GM13977 (cell line): ENCODE results near the gene SPRED1.

ENCODE experiments used
- DNase-seq: peaks from one replicate; pipeline ENCODE4 v3.0.0; 2012; ENCODE audit warnings: low spot score
- in situ Hi-C: fragments of 300-500 bp; cut with MboI; formaldehyde crosslinking; loops from one replicate; pipeline ENCODE4 v1.12.0; 2022; ENCODE audit warnings: low sequenced_read_pairs, low pct_unique_long_range_greater_than_20kb, mixed read lengths, inconsistent platforms; ENCODE audit not compliant: unreplicated experiment
- TF ChIP-seq, protein P1 (sequence below): IDR thresholded peaks from 2 replicates; pipeline ENCODE4 v1.5.1; 2012; ENCODE audit warnings: mild to moderate bottlenecking, control low read depth; ENCODE audit not compliant: insufficient read depth; ENCODE audit errors: extremely low read depth, missing control alignments

The SPRED1 gene

DNA sequence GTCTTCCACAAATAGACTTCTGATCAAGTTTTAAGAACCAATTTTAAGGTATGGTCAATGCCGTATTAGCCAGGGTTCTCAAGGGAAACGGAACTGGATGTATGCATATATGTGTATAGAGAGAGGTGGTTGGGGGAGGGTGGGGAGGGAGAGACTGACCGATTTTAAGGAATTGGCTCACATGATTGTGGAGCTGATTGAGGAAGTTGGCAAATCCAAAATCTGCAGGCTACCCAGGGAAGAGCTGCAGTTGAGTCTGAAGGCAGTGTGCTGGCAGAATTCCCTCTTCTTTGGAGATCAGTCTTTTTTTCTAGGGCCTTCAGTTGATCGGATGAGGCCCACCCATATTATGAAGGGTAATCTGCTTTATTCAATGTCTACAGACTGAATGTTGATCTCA is 40.8 kb upstream of the SPRED1 start:
- in situ Hi-C loops: no loop called here
- TF ChIP-seq, protein P1, sequence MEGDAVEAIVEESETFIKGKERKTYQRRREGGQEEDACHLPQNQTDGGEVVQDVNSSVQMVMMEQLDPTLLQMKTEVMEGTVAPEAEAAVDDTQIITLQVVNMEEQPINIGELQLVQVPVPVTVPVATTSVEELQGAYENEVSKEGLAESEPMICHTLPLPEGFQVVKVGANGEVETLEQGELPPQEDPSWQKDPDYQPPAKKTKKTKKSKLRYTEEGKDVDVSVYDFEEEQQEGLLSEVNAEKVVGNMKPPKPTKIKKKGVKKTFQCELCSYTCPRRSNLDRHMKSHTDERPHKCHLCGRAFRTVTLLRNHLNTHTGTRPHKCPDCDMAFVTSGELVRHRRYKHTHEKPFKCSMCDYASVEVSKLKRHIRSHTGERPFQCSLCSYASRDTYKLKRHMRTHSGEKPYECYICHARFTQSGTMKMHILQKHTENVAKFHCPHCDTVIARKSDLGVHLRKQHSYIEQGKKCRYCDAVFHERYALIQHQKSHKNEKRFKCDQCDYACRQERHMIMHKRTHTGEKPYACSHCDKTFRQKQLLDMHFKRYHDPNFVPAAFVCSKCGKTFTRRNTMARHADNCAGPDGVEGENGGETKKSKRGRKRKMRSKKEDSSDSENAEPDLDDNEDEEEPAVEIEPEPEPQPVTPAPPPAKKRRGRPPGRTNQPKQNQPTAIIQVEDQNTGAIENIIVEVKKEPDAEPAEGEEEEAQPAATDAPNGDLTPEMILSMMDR: no peak
- DNase-seq: no peak

DNA sequence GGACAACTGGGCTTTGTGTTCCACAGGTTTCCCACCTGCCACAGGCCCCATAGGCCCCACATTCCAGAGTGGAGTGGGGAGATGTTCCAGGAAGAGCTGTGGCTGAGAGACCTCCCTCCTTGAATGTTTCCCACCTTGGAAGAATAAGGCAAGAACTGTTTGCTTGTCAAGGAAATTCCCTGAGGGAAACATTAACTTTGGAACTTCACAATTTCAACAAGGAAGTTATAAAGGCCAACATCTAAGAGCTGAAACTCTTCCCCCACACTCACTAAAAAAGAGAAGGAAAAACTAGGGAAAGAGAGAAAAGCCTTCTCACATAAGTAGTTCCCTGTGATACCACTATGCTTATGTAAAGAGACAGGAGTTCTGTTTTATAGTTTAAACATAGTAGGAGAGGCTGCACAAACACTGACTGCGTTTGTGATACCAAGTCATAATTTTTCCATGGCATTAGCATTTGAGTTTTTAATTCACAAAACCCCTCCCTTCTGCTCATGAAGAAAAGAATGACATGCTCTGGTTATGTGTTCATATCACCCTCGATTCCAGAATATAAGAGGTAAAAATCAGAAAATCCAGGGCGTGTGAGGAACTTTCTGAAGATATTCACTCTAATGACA is 39.8 kb upstream of the SPRED1 start:
- in situ Hi-C loops: no loop called here
- DNase-seq: no peak
- TF ChIP-seq, protein P1: no peak

DNA sequence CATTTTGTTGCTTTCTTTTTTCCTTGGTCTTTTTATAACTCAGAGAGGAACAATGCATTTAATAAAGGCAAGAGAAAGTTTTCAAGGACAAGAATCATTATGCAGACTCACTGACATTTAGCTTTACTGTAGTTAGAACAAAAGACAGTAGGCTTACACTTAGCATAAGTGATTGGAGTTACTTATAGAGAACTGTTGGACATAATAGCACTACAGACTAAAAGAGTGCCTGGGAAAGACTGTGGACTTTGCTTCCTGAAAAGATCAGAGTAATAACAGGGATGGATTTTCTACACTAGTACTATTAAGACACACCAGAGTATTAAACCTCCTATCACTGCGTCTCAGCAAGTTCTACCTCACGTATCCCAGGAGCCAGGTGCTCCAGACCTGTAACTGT is 39.3 kb upstream of the SPRED1 start:
- TF ChIP-seq, protein P1: no peak
- DNase-seq: no peak
- in situ Hi-C loops: no loop called here

DNA sequence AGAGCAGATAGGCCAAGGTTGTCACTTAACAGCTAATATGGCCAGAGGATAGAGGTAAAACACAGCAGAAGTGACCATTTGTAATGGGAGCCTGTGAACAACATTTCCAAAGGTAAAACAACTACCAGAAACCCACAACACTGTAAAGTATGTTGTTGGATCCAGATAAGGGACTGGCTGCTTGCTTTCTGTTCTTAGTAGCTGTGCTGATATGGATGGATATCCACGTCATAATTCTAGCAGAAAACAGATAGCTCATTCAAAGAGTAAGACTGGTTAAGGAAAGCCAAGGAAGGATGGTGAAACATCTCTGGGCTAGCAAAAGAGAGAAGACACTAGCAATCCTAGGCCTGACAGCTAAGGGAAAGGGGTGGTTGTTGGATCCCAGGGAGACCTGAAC is 36.9 kb upstream of the SPRED1 start:
- TF ChIP-seq, protein P1: no peak
- DNase-seq: no peak
- in situ Hi-C loops: no loop called here

DNA sequence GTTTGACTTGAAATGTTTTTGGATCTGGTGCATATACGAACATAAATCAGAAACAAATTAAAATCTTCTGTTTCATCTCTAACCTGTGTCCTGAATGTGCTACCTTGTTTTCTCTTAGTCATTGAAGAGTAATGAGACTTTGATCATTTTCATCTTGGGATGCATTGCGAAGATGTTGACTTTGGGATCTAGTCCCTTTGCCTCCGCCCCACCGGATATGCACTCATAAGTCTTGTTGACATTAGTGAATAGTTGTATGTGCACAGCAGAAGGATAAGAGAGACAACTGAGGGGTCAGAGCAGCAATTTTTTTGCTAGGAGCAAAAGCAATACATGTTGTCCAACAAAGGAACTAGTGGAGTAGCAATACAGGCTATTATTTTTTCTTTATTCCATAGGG is 35.9 kb upstream of the SPRED1 start:
- in situ Hi-C loops: no loop called here
- TF ChIP-seq, protein P1: no peak
- no peak for DNase-seq

DNA sequence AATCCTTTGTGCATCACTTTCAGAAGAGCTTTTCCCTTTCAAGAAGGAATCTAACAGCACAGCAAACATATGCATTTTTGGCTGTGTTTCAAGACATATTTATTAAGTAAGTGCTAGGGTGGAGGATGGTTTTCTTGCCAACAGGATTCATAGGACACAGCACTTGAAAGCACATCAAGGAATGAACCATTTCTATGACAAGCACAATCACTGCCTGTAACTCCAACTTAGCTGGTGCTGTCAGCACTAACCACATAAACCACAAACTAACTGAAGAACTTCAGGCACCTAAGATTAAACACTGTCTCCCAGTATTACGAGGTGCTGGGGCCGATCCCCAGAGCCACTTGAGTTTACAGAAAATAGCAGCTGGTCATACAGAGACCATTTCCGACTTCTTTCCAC is 35.4 kb upstream of the SPRED1 start:
- in situ Hi-C loops: no loop called here
- DNase-seq: no peak

More for the DNA sequence above, 35.4 kb upstream of the SPRED1 start:
- TF ChIP-seq, protein P1: no peak
